ENCODE data around the gene ITGB6.

Gene ITGB6

GRCh38 chr2:160203007-160203406, 2.9 kb upstream of the ITGB6 start:
- DNase-seq (ENCODE audit: low read depth), result no peak
- TF ChIP-seq POLR2A (IDR thresholded peaks at IDR 0.05; ENCODE audit: extremely low read depth, insufficient read length), result no peak
- no peak for TF ChIP-seq MYC (IDR thresholded peaks at IDR 0.05; ENCODE audit: low read depth, low read length)
- TF ChIP-seq CTCF (IDR thresholded peaks at IDR 0.05; ENCODE audit: low read depth, low read length), result no peak
- no peak for TF ChIP-seq MAX (IDR thresholded peaks at IDR 0.05; ENCODE audit: low read depth, low read length)
- H3K4me3 ChIP-seq (ENCODE audit: low read depth, low read length), result no peak overlapping the region

GRCh38 chr2:160201849-160202539, 1.9 kb upstream of the ITGB6 start:
- no peak for TF ChIP-seq CTCF (IDR thresholded peaks at IDR 0.05; ENCODE audit: low read depth, low read length)
- no peak for TF ChIP-seq POLR2A (IDR thresholded peaks at IDR 0.05; ENCODE audit: extremely low read depth, insufficient read length)
- TF ChIP-seq MAX (IDR thresholded peaks at IDR 0.05; ENCODE audit: low read depth, low read length), result no peak
- TF ChIP-seq MYC (IDR thresholded peaks at IDR 0.05; ENCODE audit: low read depth, low read length), result no peak
- no peak overlapping the region for H3K4me3 ChIP-seq (ENCODE audit: low read depth, low read length)
- no peak for DNase-seq (ENCODE audit: low read depth)

GRCh38 chr2:160200921-160201320, 849 bp upstream of the ITGB6 start:
- TF ChIP-seq MYC (IDR thresholded peaks at IDR 0.05; ENCODE audit: low read depth, low read length) (no peak), POLR2A (IDR thresholded peaks at IDR 0.05; ENCODE audit: extremely low read depth, insufficient read length) (no peak), CTCF (IDR thresholded peaks at IDR 0.05; ENCODE audit: low read depth, low read length) (no peak), MAX (IDR thresholded peaks at IDR 0.05; ENCODE audit: low read depth, low read length) (no peak)
- H3K4me3 ChIP-seq (ENCODE audit: low read depth, low read length), result no peak overlapping the region
- no peak for DNase-seq (ENCODE audit: low read depth)

GRCh38 chr2:160199053-160199452, 1.0 kb downstream of the ITGB6 start:
- TF ChIP-seq POLR2A (IDR thresholded peaks at IDR 0.05; ENCODE audit: extremely low read depth, insufficient read length) (no peak), CTCF (IDR thresholded peaks at IDR 0.05; ENCODE audit: low read depth, low read length) (no peak), MAX (IDR thresholded peaks at IDR 0.05; ENCODE audit: low read depth, low read length) (no peak), MYC (IDR thresholded peaks at IDR 0.05; ENCODE audit: low read depth, low read length) (no peak)
- H3K4me3 ChIP-seq (ENCODE audit: low read depth, low read length), result no peak overlapping the region
- DNase-seq (ENCODE audit: low read depth), result no peak

- TF ChIP-seq MAX (IDR thresholded peaks at IDR 0.05; ENCODE audit: low read depth, low read length) (no peak), CTCF (IDR thresholded peaks at IDR 0.05; ENCODE audit: low read depth, low read length) (no peak), MYC (IDR thresholded peaks at IDR 0.05; ENCODE audit: low read depth, low read length) (no peak), POLR2A (IDR thresholded peaks at IDR 0.05; ENCODE audit: extremely low read depth, insufficient read length) (no peak)
- no peak overlapping the region for H3K4me3 ChIP-seq (ENCODE audit: low read depth, low read length)
- no peak for DNase-seq (ENCODE audit: low read depth)
Measured at GRCh38 chr2:160197587-160197986, 2.5 kb downstream of the ITGB6 start.

Data from NB4 (cell line).